MM.1S (cell line): ENCODE data around the gene SENP6.

Experiments
- DNase-seq: peaks from one replicate; pipeline ENCODE4 v3.0.0-alpha.2; 2015
- H2AFZ ChIP-seq: fragments of 300-600 bp; sonication (generic); 2 replicates; pipeline ENCODE4 v1.6.0; 2016; ENCODE audit warnings: antibody characterized with exemption, low read length
- H3F3A ChIP-seq: fragments of 300-600 bp; sonication (generic); 2 replicates; pipeline ENCODE4 v1.6.1; 2016; ENCODE audit warnings: mild to moderate bottlenecking, antibody characterized with exemption, low read length, moderate library complexity, mixed read lengths; ENCODE audit not compliant: insufficient read depth
- H3K27ac ChIP-seq: fragments of 300-600 bp; sonication (generic); 2 replicates; pipeline ENCODE4 v1.5.1; 2016; ENCODE audit warnings: mild to moderate bottlenecking, low read length
- H3K27me3 ChIP-seq: fragments of 300-600 bp; sonication (generic); replicated peaks from 2 replicates; pipeline ENCODE4 v1.6.0; 2016; ENCODE audit warnings: low read length; ENCODE audit not compliant: insufficient read depth
- H3K36me3 ChIP-seq: fragments of 300-600 bp; sonication (generic); replicated peaks from 2 replicates; pipeline ENCODE4 v1.6.1; 2016; ENCODE audit warnings: mild to moderate bottlenecking, low read length, mixed read lengths; ENCODE audit not compliant: insufficient read depth
- H3K4me1 ChIP-seq: fragments of 300-600 bp; sonication (generic); 2 replicates; pipeline ENCODE4 v1.6.1; 2016; ENCODE audit warnings: low read length, mixed read lengths
- H3K4me2 ChIP-seq: fragments of 300-600 bp; sonication (generic); 2 replicates; pipeline ENCODE4 v1.6.0; 2016; ENCODE audit warnings: low read depth, low read length
- H3K4me3 ChIP-seq: fragments of 300-600 bp; sonication (generic); 2 replicates; pipeline ENCODE4 v1.5.1; 2016; ENCODE audit warnings: low read length, mixed read lengths
- H3K79me2 ChIP-seq: fragments of 300-600 bp; sonication (generic); 2 replicates; pipeline ENCODE4 v1.6.1; 2016; ENCODE audit warnings: mixed run types, low read length, mixed read lengths
- H3K9ac ChIP-seq: fragments of 300-600 bp; sonication (generic); 2 replicates; pipeline ENCODE4 v1.6.1; 2016; ENCODE audit warnings: low read length, mixed read lengths
- H3K9me2 ChIP-seq: fragments of 300-600 bp; sonication (generic); replicated peaks from 2 replicates; pipeline ENCODE4 v1.6.1; 2016; ENCODE audit warnings: mild to moderate bottlenecking, low read length, mixed read lengths; ENCODE audit not compliant: insufficient read depth
- H3K9me3 ChIP-seq: fragments of 300-600 bp; sonication (generic); replicated peaks from 2 replicates; pipeline ENCODE4 v1.6.1; 2016; ENCODE audit warnings: mild to moderate bottlenecking, low read length, mixed read lengths; ENCODE audit not compliant: insufficient read depth
- H4K20me1 ChIP-seq: fragments of 300-600 bp; sonication (generic); 2 replicates; pipeline ENCODE4 v1.6.1; 2016; ENCODE audit warnings: mild to moderate bottlenecking, low read length, moderate library complexity, mixed read lengths; ENCODE audit not compliant: insufficient read depth
- EZH2 ChIP-seq: fragments of 300-600 bp; sonication (generic); optimal IDR thresholded peaks from 2 replicates; pipeline ENCODE3; 2017; ENCODE audit warnings: low read depth, mild to moderate bottlenecking, antibody characterized with exemption, low read length, mixed read lengths
- EZH2phosphoT487 ChIP-seq: fragments of 300-600 bp; sonication (generic); IDR thresholded peaks from 2 replicates; pipeline ENCODE4 v1.6.1; 2018; ENCODE audit warnings: antibody characterized with exemption, low read length
- TF ChIP-seq, protein P1 (sequence below): fragments of 300-600 bp; sonication (generic); IDR thresholded peaks from 2 replicates; pipeline ENCODE4 v1.5.1; 2016; ENCODE audit warnings: antibody characterized with exemption, low read length, mixed read lengths

The SENP6 gene

DNA sequence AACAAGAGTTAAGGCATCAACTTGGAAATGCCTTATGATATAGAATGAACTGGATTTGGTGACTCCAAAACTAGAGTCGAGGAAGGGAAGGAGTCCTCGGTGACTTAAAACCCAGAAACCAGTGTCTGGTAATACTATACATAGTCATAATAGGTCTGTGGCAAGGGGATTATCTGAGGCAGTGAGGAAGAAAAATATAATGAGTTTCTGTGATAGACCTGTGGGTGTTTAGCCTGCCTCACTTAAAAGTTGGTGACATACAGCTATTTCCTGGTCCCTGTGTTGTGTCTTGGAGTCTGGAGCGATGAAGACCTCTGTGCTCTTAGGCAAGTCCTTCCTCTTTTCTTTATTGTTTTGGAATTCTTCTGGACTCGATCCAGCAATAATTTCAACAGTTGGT is 142.3 kb downstream of the SENP6 start:
- peaks cover 11% of the 10 kb centered on the region for H3K4me1 ChIP-seq
- H3K9me2 ChIP-seq: no peaks in the 10 kb centered on the region

DNA sequence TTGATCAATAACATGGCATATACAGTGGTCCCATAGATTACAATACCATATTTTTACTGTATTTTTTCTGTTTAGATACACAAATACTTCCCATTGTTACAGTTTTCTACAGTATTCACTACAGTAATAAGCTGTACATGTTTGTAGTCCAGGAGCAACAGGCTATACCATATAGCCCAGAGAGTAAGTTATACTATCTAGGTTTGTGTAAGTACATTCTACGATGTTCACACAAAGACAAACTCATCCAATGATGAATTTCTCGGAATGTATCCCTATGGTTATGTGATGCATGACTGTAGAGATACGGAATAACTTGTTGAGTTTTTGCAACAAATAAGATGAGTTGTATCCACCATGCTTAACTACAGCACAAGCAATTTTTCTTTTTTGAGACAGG is 143.7 kb downstream of the SENP6 start:
- Histone ChIP-seq H3K9ac (no peak overlapping the region), H2AFZ (no peak overlapping the region), H3K4me2 (no peak overlapping the region), H3K27ac (no peak overlapping the region), H3K36me3 (no peaks in the 10 kb centered on the region), H4K20me1 (no peaks in the 10 kb centered on the region), H3F3A (peaks cover 28% of the 10 kb centered on the region), H3K9me2 (no peaks in the 10 kb centered on the region), H3K9me3 (no peaks in the 10 kb centered on the region), H3K79me2 (peaks cover 13% of the 10 kb centered on the region), H3K4me1 (peaks cover 13% of the 10 kb centered on the region), H3K4me3 (no peak overlapping the region), H3K27me3 (no peaks in the 10 kb centered on the region)
- TF ChIP-seq EZH2: no peak
- no peak for TF ChIP-seq EZH2phosphoT487
- TF ChIP-seq, protein P1, sequence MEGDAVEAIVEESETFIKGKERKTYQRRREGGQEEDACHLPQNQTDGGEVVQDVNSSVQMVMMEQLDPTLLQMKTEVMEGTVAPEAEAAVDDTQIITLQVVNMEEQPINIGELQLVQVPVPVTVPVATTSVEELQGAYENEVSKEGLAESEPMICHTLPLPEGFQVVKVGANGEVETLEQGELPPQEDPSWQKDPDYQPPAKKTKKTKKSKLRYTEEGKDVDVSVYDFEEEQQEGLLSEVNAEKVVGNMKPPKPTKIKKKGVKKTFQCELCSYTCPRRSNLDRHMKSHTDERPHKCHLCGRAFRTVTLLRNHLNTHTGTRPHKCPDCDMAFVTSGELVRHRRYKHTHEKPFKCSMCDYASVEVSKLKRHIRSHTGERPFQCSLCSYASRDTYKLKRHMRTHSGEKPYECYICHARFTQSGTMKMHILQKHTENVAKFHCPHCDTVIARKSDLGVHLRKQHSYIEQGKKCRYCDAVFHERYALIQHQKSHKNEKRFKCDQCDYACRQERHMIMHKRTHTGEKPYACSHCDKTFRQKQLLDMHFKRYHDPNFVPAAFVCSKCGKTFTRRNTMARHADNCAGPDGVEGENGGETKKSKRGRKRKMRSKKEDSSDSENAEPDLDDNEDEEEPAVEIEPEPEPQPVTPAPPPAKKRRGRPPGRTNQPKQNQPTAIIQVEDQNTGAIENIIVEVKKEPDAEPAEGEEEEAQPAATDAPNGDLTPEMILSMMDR: no peak
- no peak for DNase-seq

More for the DNA sequence above, 142.3 kb downstream of the SENP6 start:
- no peaks in the 10 kb centered on the region for H3K9me3 ChIP-seq
- no peaks in the 10 kb centered on the region for H3K36me3 ChIP-seq
- TF ChIP-seq EZH2 (no peak), EZH2phosphoT487 (no peak)
- DNase-seq: no peak
- no peaks in the 10 kb centered on the region for H3K79me2 ChIP-seq
- H3K9ac ChIP-seq: no peak overlapping the region
- H2AFZ ChIP-seq: no peak overlapping the region
- H3K27ac ChIP-seq: no peak overlapping the region
- no peak overlapping the region for H3K4me3 ChIP-seq
- no peaks in the 10 kb centered on the region for H4K20me1 ChIP-seq
- H3K27me3 ChIP-seq: no peaks in the 10 kb centered on the region
- H3K4me2 ChIP-seq: no peak overlapping the region
- peaks cover 16% of the 10 kb centered on the region for H3F3A ChIP-seq

DNA sequence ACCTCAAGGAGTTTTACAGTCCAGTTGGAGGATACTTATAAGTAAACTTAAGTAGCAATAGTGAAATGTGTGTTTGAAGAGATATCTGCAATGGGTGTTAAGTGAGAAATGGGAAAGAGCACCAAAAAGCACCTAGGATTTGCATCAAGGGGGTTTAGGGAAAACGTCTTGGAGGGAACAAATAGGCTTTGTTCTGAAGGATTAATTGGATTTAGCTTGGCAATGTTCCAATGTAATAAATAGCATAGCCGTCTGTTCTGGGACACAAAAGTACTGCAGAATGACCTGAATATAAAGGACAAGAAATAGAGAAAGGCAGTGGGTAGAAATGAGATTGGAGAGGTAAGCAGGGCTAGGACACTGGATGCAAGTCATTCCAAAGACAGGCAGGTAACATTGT is 144.5 kb downstream of the SENP6 start:
- H3K4me2 ChIP-seq: no peak overlapping the region

More for the DNA sequence above, 144.5 kb downstream of the SENP6 start:
- H3K9me2 ChIP-seq: no peaks in the 10 kb centered on the region
- no peak overlapping the region for H2AFZ ChIP-seq
- peaks cover 21% of the 10 kb centered on the region for H3K4me1 ChIP-seq
- H3K36me3 ChIP-seq: no peaks in the 10 kb centered on the region; the same call in 1 of the 2 replicates
- no peak overlapping the region for H3K27ac ChIP-seq
- TF ChIP-seq EZH2 (no peak), EZH2phosphoT487 (no peak)
- TF ChIP-seq, protein P1: no peak
- H3K9ac ChIP-seq: no peak overlapping the region
- H3K79me2 ChIP-seq: peaks cover 21% of the 10 kb centered on the region
- no peak for DNase-seq
- H3F3A ChIP-seq: peaks cover 35% of the 10 kb centered on the region
- H4K20me1 ChIP-seq: no peaks in the 10 kb centered on the region
- no peaks in the 10 kb centered on the region for H3K27me3 ChIP-seq
- no peaks in the 10 kb centered on the region for H3K9me3 ChIP-seq
- no peak overlapping the region for H3K4me3 ChIP-seq
